NCI-H1105 treated with DMSO at 0.1 percent for 48 hours (cell line): ENCODE results near the gene SEPTIN6.

ENCODE experiments used
- DNase-seq: peaks from one replicate; lab custom pipeline; 2025; lab: John Stamatoyannopoulos, UW

SEPTIN6 gene

GRCh38 chrX:119693040-119693995 lies at the start of gene SEPTIN6:
Gene SEPTIN6, minus strand, starts transcription at chrX:119693168. Its CDS starts 63 bp downstream, at chrX:119693105.
- peak; percentile 80 for DNase-seq

- DNase-seq = no peak
Observed at GRCh38 chrX:119738742-119739141, 45.8 kb upstream of the SEPTIN6 start.

- no peak for DNase-seq
Observed at GRCh38 chrX:119736206-119736764, 43.3 kb upstream of the SEPTIN6 start.

GRCh38 chrX:119735467-119735866 lies 42.5 kb upstream of the SEPTIN6 start:
- DNase-seq = peak; percentile 68

GRCh38 chrX:119734897-119735339 lies 42.0 kb upstream of the SEPTIN6 start:
- DNase-seq = peak; percentile 60

- no peak for DNase-seq
Observed at GRCh38 chrX:119729408-119730201, 36.6 kb upstream of the SEPTIN6 start.

GRCh38 chrX:119728487-119728886 lies 35.5 kb upstream of the SEPTIN6 start:
- DNase-seq = no peak

GRCh38 chrX:119726900-119727555 lies 34.1 kb upstream of the SEPTIN6 start:
- DNase-seq = no peak

GRCh38 chrX:119721926-119722325 lies 29.0 kb upstream of the SEPTIN6 start:
- DNase-seq = no peak

- no peak for DNase-seq
Observed at GRCh38 chrX:119721487-119721886, 28.5 kb upstream of the SEPTIN6 start.

- DNase-seq = no peak
Observed at GRCh38 chrX:119709630-119710029, 16.7 kb upstream of the SEPTIN6 start.

- DNase-seq = no peak
Observed at GRCh38 chrX:119708936-119709335, 16.0 kb upstream of the SEPTIN6 start.

GRCh38 chrX:119706616-119707015 lies 13.6 kb upstream of the SEPTIN6 start:
- DNase-seq = no peak

GRCh38 chrX:119698845-119699244 lies 5.9 kb upstream of the SEPTIN6 start:
- DNase-seq = peak; percentile 35

- DNase-seq = no peak
Observed at GRCh38 chrX:119696251-119696890, 3.4 kb upstream of the SEPTIN6 start.

- DNase-seq = no peak
Observed at GRCh38 chrX:119695535-119696050, 2.6 kb upstream of the SEPTIN6 start.

- DNase-seq = no peak
Observed at GRCh38 chrX:119694601-119695534, 1.9 kb upstream of the SEPTIN6 start.

GRCh38 chrX:119693996-119694451 lies 1.1 kb upstream of the SEPTIN6 start:
- no peak for DNase-seq

GRCh38 chrX:119692191-119693039 lies 553 bp downstream of the SEPTIN6 start:
- peak; percentile 21 for DNase-seq
